Kidney tubule cell (primary cell): ENCODE measurements around the gene SMIM30.

Experiments
- DNase-seq: peaks from one replicate; pipeline ENCODE4 v3.0.0-alpha.2; 2018; ENCODE audit warnings: low spot score

The SMIM30 gene

GRCh38 chr7:113100121-113100603 lies 18.2 kb downstream of the SMIM30 start:
- peak; percentile 94 for DNase-seq

GRCh38 chr7:113099284-113099919 lies 19.0 kb downstream of the SMIM30 start:
- DNase-seq = peak; percentile 25

- no peak for DNase-seq
These were observed 23.7 kb downstream of the SMIM30 start for GRCh38 chr7:113094517-113095249.

DNA sequence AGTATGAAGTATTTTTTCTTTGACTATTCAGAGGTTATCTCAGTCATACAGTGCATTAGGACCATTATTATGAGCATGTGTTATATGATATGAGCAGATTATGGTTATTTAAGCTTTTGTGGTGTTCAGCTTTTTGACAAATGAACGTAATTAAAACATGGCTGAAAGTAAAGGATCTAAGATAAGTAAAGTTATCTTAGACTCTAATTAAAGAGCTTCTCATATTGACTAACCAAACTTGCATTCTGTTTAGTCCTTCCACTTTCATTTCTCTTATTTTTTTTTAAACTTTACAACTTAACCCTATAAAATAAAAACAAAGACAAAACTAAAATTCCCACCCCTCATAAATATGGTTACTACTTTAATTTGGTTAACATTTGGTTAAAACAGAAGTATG lies 24.8 kb downstream of the SMIM30 start:
- no peak for DNase-seq

DNA sequence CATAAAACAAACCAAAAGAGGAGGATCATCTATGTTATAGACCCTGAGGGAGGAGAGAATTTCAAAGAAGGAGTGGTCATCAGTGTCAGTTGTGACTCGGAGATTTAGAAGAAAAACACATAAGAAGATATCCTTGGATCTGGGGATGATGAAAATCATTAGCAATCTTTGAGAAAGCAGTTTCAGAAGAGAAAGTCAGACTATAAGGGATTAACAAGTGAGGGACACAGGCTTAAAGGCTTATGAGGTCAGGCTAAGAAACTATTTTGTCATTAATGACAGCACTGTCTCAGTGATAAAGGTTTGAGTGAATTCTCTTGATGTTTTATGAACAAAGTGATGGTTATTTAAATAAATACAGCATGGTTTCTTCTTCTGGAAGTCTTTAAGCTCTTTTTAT lies 25.6 kb downstream of the SMIM30 start:
- DNase-seq = no peak

- DNase-seq = peak; percentile 60
These were observed 31.0 kb downstream of the SMIM30 start for GRCh38 chr7:113087071-113087998.

DNA sequence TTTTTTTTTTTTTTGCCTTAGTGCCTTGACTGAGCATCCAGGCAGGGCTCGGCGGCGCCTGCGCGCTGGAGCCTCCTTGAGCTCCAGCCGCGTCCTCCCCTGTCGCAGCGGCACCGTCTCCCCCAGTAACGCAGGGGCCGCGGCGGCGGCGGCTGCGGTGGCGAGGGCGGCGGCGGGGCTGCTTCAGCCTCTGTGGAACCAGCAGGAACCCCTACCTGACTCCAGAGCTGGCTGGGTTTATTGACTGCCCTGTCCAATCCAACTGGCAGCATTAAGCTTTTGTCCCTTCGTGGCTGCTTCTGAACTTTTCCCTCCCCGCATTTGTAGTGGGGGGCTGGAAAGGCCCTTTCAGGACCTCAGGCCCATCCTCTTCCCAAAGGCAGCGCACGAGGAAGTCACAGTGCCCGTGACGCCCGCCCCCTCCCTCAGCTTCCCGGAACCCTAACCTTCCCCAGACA lies 31.9 kb downstream of the SMIM30 start, which contains the start of gene GPR85:
TSS of gene GPR85 (minus strand) at position 397 of the 458 bp plus-strand sequence. CDS start 2,106 bp downstream, outside the sequence.
- DNase-seq = peak; percentile 60

DNA sequence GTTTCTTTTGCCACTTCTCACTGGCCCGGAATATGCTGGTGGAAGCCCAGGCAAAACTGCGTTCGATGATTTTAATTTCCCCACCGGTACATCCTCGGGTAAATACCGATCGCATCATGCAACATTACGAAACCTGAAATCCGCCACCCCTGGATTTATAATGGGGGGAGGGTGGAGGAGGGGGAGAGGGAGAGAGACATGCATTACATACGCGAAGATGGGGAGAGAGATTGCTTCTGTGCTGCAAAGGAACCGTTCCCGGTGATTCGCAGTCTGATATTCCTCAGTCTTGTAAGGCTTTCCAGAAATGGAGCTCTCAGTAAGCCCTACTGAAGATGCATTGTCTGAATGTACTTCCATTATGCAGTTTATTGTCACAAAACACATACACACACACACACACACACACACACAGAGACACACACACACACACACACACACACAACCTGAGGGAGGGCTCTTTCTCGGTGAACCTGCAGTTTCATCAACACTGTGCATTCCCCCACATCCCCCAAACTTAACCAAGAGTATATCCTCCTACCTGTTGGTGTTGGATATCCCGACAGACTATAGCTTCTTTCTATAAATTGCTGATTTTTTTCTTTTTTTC lies 32.5 kb downstream of the SMIM30 start:
- DNase-seq = no peak

- DNase-seq = no peak
These were observed 33.7 kb downstream of the SMIM30 start for GRCh38 chr7:113084496-113085172.

DNA sequence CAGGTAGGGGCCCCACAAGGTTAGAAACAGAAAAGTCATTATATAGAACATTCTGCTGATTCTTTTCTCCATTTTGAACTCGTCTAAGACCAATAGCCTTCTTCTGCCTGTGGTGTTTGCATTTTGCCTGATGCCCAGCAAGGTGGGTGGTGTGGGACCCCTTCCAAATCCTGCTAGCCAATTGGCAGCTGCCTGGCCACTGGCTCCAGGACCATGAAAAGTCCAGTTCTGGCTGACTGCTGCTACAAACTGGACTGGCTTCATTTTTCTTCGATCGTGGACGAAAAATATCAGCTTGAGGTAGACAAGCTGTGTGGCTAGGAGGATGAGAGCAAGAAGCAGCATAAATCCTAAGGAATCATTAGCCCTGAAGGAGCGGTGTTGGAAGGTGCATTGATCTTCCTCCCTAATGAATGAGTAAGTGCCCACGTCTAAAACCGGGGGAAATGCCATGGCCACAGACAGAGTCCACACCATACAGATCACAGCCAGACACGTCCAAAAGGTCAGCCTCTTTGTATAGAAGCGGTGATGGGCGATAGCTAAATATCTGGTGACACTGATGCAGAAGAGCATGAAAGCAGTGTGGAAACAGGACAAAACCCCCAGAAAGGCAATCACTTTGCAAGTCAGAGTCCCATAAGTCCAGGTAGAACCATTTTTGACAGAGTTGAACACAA lies 34.4 kb downstream of the SMIM30 start:
- DNase-seq = no peak

- DNase-seq = no peak
These were observed 35.1 kb downstream of the SMIM30 start for GRCh38 chr7:113083132-113083815.

GRCh38 chr7:113078331-113078730 lies 40.0 kb downstream of the SMIM30 start:
- DNase-seq = no peak

GRCh38 chr7:113076703-113077102 lies 41.7 kb downstream of the SMIM30 start:
- DNase-seq = no peak

- peak; percentile 32 for DNase-seq
These were observed 46.9 kb downstream of the SMIM30 start for GRCh38 chr7:113071465-113071864.
